Hematopoietic multipotent progenitor cell (in vitro differentiated cells): ENCODE results near the gene MGST1. TPM values are rescaled to one million over a fixed set of nuclear protein-coding genes. Genes with fewer than 3 reads are reported as not detected.
"Not testable (repeated sequence)": the region's sequence is repeated elsewhere in the genome, so short reads cannot be mapped to it uniquely, and the experiment has no call there.

ENCODE experiments used
- DNase-seq, 3 donors: peaks; one replicate each; pipeline ENCODE4 v3.0.0-alpha.2; 2011 to 2015; ENCODE audit warnings: low read depth in 2 of 3, low spot score in 2 of 3
- total RNA-seq: library from RNA; depleted of rRNA; stranded (reverse); fragments of >200 nt; gene quantifications from one replicate; pipeline ENCODE4 v1.2.3, GENCODE V29; 2012

Gene MGST1
- total RNA-seq, 1 donor, result 17.2 TPM

- DNase-seq, result no peak
These were observed 3.2 kb downstream of the MGST1 start for GRCh38 chr12:16350682-16351081.

- DNase-seq, result no peak
These were observed 5.0 kb downstream of the MGST1 start for GRCh38 chr12:16352481-16352880.

DNA sequence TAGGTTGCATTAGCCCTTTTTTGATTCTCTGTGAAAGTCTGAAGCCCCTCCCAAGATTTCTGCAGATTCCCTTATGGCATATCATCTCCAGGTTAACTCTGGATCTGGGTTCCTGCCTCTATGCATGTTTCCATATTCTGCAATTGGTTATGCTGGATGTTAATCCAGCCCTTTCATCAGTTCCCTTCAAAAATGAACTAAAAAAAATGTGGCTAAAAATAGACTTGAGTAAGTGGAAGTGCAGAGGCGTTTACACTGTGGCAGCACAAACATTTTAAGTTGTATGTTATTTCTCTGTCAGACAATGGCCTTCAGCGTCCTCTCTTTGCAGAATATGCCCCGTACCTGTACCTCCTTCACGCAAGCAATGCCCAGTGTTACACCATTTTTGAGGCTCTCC, 11.4 kb downstream of the MGST1 start:
- no peak for DNase-seq

GRCh38 chr12:16359512-16360491, 12.4 kb downstream of the MGST1 start:
- DNase-seq, result peak in 2 of 3 donors; percentile 44 to 68

GRCh38 chr12:16361142-16361783, 13.8 kb downstream of the MGST1 start:
- no peak for DNase-seq

DNA sequence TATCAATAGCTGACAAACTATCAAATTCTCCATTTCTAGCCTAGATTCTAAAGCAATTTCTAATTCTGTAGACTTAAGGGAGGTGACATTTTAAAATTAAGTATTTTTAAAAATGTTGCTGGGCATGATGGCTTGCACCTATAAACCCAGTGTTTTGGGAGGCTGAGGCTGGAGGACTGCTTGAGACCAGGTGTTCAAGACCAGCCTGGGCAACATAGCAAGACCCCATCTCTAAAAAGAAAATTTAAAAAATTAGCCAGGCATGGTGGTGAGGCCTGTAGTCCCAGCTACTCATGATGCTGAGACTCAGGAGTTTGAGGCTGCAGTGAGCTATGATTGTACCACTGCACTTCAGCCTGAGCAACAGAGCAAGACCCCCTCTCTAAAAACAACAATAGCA, 15.1 kb downstream of the MGST1 start:
- no peak for DNase-seq

- DNase-seq, result no peak
These were observed 21.7 kb downstream of the MGST1 start for GRCh38 chr12:16369156-16369555.

- DNase-seq, result no peak
These were observed 22.7 kb downstream of the MGST1 start for GRCh38 chr12:16370096-16370495.

DNA sequence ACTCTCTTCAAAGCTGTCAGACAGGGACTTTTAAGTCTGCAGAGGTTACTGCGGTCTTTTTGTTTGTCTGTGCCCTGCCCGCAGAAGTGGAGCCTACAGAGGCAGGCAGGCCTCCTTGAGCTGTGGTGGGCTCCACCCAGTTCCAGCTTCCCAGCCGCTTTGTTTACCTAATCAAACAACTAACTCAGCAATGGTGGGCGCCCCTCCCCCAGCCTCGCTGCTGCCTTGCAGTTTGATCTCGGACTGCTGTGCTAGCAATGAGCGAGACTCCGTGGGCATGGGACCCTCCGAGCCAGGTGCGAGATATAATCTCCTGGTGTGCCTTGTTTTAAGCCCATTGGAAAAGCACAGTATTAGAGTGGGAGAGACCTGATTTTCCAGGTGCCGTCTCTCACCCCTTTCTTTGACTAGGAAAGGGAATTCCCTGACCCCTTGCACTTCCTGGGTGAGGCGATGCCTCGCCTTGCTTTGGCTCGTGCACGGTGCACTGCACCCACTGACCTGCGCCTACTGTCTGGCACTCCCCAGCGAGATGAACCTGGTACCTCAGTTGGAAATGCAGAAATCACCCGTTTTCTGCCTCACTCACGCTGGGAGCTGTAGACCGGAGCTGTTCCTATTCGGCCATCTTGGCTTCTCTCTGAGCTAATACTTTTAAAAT, 35.3 kb downstream of the MGST1 start:
- not testable (repeated sequence) for DNase-seq

DNA sequence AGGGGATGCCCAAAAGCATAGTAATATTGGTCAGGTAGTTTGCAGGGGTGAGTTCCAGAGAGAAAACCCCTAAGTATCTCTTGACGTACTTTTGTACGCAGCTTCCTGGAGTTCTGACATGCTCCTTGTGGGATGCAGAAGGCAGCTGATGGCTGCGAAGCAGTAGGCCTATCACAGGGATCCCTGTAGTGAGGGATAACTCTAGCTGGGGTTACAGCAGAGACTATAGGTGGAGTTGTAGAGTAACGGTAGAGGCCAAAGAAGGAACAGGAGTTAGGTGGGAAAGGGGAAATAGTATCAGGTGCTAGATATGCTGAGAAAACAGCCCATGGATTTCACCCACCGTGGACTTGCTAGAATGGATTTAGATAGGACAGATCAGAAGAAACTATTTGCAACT, 37.3 kb downstream of the MGST1 start:
- DNase-seq, result no peak

DNA sequence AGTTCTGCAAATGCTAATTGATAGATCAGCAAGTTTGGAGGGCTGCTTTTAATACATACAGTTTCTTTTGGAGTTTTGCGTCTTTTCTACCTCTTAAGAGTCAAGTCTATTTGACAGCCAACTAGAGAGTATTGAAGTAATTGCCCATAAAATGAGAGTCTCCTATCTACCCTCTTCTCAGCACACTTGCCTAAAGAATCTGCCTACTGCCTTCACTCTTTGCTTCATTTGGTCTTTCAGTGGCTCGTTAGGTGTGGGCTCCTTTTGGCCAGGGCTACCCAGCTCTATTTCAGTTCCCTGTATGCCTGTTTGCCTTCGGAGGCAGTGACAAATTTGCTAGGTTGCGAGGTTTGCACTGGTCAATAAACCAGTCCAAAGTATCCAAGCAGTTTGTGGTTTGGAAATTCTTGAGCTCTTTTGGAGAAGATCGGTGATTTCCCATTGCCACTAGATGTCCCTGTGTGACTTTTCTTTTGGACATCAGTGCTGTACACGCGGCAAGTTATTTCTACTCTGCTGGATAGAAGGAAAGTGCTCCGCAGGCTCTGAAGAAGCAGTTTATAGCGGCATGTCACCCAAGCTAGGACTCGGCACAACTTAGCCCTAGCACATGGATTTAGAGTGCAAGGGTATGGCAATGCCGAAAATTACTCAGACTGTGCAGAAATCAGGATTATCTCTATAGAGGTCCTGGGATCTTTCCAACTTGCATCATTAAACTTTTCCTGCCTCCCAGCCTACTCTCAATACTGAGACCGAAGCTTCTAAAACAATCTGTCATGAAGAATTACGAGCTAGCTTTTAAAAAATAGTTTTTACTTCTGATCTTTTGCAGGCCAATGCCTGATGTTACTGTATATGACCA, 38.6 kb downstream of the MGST1 start:
- DNase-seq, result peak in 1 of 3 donors; percentile 5

DNA sequence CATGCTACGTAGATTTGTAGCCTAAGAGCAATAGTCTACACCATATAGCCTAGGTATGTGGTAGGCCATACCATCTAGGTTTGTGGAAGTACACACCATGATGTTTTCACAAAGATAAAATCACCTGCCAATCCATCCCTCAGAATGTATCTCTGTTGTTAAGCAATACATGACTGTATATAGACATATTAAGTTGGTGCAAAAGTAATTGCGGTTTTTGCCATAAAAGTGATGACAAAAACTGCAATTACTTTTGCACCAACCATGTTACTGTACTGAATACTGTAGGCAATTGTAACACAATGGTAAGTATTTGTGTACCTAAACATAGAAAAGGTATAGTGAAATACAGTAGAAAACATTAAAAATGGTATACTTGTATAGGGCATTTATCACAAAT, 40.5 kb downstream of the MGST1 start:
- DNase-seq, result no peak

DNA sequence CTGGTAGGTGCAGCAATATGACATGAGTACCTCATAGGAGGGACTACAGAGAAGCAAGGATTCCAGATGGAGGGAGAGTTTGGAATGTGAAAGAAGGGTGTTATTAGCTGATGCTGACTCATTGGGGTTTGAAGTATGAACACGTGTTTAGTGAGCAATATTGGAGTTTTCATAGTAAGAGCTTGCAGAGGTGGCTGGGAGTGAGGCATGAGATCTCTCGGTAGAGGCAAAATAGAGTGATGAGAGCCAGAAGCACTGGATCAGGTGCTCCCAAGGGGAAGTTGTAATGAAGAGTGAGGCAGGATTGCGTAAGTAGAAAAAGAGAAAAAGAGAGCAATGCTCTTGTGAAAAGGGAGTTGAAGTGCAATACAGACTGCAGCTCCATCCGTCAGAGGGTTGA, 42.1 kb downstream of the MGST1 start:
- no peak for DNase-seq

DNA sequence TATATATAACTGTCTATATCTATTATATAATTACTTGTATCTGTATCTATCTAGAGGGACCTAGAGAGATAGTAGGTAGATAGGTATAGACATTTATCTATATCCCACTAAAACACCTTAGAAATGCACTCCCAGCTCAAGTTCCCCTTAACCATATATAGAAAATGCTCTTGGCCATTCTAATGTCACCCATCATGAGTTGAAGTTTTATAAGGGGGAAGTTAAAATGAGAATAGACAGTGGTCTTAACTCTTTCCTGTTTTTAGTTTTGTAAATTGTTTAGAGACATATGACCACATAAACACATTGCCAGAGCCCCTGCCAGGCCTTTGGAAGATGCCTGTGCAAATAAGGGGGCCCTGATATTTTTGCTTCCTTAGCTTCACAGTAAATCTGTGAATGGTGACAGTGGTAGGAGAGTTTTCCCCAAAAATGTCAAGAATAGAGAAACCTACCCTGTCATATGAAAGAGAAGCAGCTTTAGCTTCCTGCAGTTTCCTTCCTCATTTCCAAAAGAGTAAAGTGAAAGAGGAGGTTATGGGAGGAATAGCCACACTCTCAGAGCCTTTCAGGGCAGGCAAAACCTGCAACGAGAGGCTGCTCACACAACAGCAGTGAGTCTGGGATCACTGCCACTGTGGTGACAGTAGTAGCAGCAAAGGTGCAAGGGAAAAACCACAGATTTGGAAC, 45.5 kb downstream of the MGST1 start:
- DNase-seq, result no peak

- no peak for DNase-seq
These were observed 51.7 kb downstream of the MGST1 start for GRCh38 chr12:16399101-16399500.

- DNase-seq, result not testable (repeated sequence)
These were observed 54.4 kb downstream of the MGST1 start for GRCh38 chr12:16401835-16402234.

DNA sequence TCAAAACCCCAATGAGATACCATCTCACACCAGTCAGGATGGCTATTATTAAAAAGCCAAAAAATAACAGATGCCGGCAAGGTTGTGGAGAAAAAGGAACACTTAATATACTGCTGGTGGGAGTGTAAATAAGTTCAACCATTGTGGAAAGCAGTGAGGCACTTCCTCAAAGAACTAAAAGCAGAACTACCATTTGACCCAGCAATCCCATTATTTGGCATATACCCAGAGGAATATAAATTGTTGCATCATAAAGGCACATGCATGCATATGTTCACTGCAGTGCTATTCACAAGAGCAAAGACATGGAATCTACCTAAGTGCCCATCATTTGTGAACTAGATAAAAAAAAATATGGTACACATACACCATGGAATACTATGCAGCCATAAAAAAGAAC, 59.9 kb downstream of the MGST1 start:
- no peak for DNase-seq
